Mesenchymal stem cell (in vitro differentiated cells and primary cell): ENCODE data around the gene CCSER1.
"Not testable (repeated sequence)": the region's sequence is repeated elsewhere in the genome, so short reads cannot be mapped to it uniquely, and the experiment has no call there.

Source experiments
- DNase-seq: peaks from one replicate; pipeline ENCODE4 v3.0.0-alpha.2; 2013
- H2AFZ ChIP-seq: one replicate; pipeline ENCODE4 v1.6.1; 2013; ENCODE audit warnings: low read depth, mild to moderate bottlenecking, control low read depth, inconsistent platforms, low read length, moderate library complexity
- H2AK5ac ChIP-seq: 2 replicates; pipeline ENCODE4 v1.6.1; 2013; ENCODE audit warnings: low read length, moderate library complexity, mild to moderate bottlenecking, inconsistent platforms; ENCODE audit not compliant: severe bottlenecking
- H2BK120ac ChIP-seq: one replicate; pipeline ENCODE4 v1.6.1; 2013; ENCODE audit warnings: low read depth, mild to moderate bottlenecking, inconsistent platforms, low read length, moderate library complexity
- H2BK12ac ChIP-seq, 2 experiments: one replicate each; pipeline ENCODE4 v1.6.1; 2013; ENCODE audit warnings: inconsistent platforms in 2 of 2, low read length in 2 of 2, mild to moderate bottlenecking in 2 of 2, moderate library complexity in 2 of 2, control low read depth in 1 of 2
- H2BK15ac ChIP-seq: one replicate; pipeline ENCODE4 v1.6.1; 2013; ENCODE audit warnings: mild to moderate bottlenecking, low read depth, inconsistent platforms; ENCODE audit not compliant: poor library complexity, severe bottlenecking
- H2BK5ac ChIP-seq: 2 replicates; pipeline ENCODE4 v1.6.1; 2013; ENCODE audit warnings: low read depth, mild to moderate bottlenecking, low read length, control low read depth, inconsistent platforms; ENCODE audit not compliant: poor library complexity, severe bottlenecking
- H3K14ac ChIP-seq, 2 experiments: one replicate each; pipeline ENCODE4 v1.6.1; 2013; ENCODE audit warnings: inconsistent platforms in 2 of 2, low read length in 2 of 2, control low read depth in 1 of 2, mild to moderate bottlenecking in 1 of 2, moderate library complexity in 1 of 2
- H3K18ac ChIP-seq, 2 experiments: one replicate each; pipeline ENCODE4 v1.6.1; 2013; ENCODE audit warnings: inconsistent platforms in 2 of 2, low read length in 2 of 2, control low read depth in 1 of 2, low read depth in 1 of 2, mild to moderate bottlenecking in 1 of 2
- H3K23ac ChIP-seq, 2 experiments: one replicate each; pipeline ENCODE4 v1.6.1; 2013; ENCODE audit warnings: inconsistent platforms in 2 of 2, low read length in 2 of 2, mild to moderate bottlenecking in 2 of 2, moderate library complexity in 2 of 2, control low read depth in 1 of 2
- H3K27ac ChIP-seq: 2 replicates; pipeline ENCODE4 v1.5.1; 2013; ENCODE audit warnings: mild to moderate bottlenecking, moderate library complexity, low read length, control low read depth, inconsistent platforms; ENCODE audit not compliant: poor library complexity, severe bottlenecking
- H3K27me3 ChIP-seq, 2 experiments: 2 replicates each; pipeline versions ENCODE4 v1.6.1 to v1.7.0; 2013; ENCODE audit warnings: low read length in 2 of 2, mild to moderate bottlenecking in 2 of 2, moderate library complexity in 2 of 2, control low read depth in 1 of 2, inconsistent platforms in 1 of 2; ENCODE audit not compliant: control insufficient read depth in 1 of 2, insufficient read depth in 1 of 2
- H3K36me3 ChIP-seq, 2 experiments: 2 replicates each; pipeline versions ENCODE4 v1.6.1 to v1.7.0; 2013; ENCODE audit warnings: low read length in 2 of 2, control low read depth in 1 of 2, inconsistent platforms in 1 of 2, low read depth in 1 of 2, mild to moderate bottlenecking in 1 of 2; ENCODE audit not compliant: insufficient read depth in 2 of 2, control insufficient read depth in 1 of 2
- H3K4ac ChIP-seq, 2 experiments: one replicate each; pipeline ENCODE4 v1.6.1; 2013; ENCODE audit warnings: inconsistent platforms in 2 of 2, low read length in 2 of 2, mild to moderate bottlenecking in 2 of 2, moderate library complexity in 2 of 2, control low read depth in 1 of 2, low read depth in 1 of 2
- H3K4me1 ChIP-seq: 2 replicates; pipeline ENCODE4 v1.6.1; 2013; ENCODE audit warnings: low read depth, low read length, control low read depth; ENCODE audit not compliant: control insufficient read depth, insufficient read depth
- H3K4me2 ChIP-seq: 2 replicates; pipeline ENCODE4 v1.6.1; 2013; ENCODE audit warnings: low read length, mild to moderate bottlenecking, inconsistent platforms; ENCODE audit not compliant: poor library complexity, severe bottlenecking
- H3K4me3 ChIP-seq, 2 experiments: 2 replicates each; pipeline versions ENCODE4 v1.5.1 to v1.7.0; 2013; ENCODE audit warnings: low read length in 2 of 2, mild to moderate bottlenecking in 2 of 2, control low read depth in 1 of 2, low read depth in 1 of 2; ENCODE audit not compliant: insufficient read depth in 1 of 2
- H3K79me1 ChIP-seq: replicated peaks from 2 replicates; pipeline ENCODE4 v1.6.1; 2013; ENCODE audit warnings: mild to moderate bottlenecking, control low read depth, low read length, inconsistent platforms; ENCODE audit not compliant: poor library complexity, severe bottlenecking
- H3K9ac ChIP-seq: 2 replicates; pipeline ENCODE4 v1.7.0; 2013; ENCODE audit warnings: mild to moderate bottlenecking, low read length, moderate library complexity
- H3K9me3 ChIP-seq: 2 replicates; pipeline ENCODE4 v1.7.0; 2013; ENCODE audit warnings: mild to moderate bottlenecking, low read length; ENCODE audit not compliant: control insufficient read depth
- H4K8ac ChIP-seq: one replicate; pipeline ENCODE4 v1.6.1; 2013; ENCODE audit warnings: inconsistent platforms, mild to moderate bottlenecking, low read length, moderate library complexity
- H4K91ac ChIP-seq: one replicate; pipeline ENCODE4 v1.6.1; 2013; ENCODE audit warnings: mild to moderate bottlenecking, low read length, inconsistent platforms
- WGBS: methylation state at CpG from one replicate; pipeline ENCODE4 v1.1.7; 2013; ENCODE audit warnings: mixed read lengths; 5-methylcytosine and 5-hydroxymethylcytosine counted together

CCSER1 gene

GRCh38 chr4:90888571-90888970, 761.4 kb downstream of the CCSER1 start:
- no peak overlapping the region for H3K14ac ChIP-seq
- no peak overlapping the region for H2BK5ac ChIP-seq
- H3K9ac ChIP-seq: no peak overlapping the region
- no peaks in the 10 kb centered on the region for H3K4me1 ChIP-seq
- no peak for DNase-seq
- WGBS: 100% methylated on average over 1 of the region's 2 CpGs
- no peak overlapping the region for H2BK120ac ChIP-seq
- H3K4me2 ChIP-seq: no peak overlapping the region
- no peaks in the 10 kb centered on the region for H3K9me3 ChIP-seq
- no peaks in the 10 kb centered on the region for H3K79me1 ChIP-seq
- no peak overlapping the region for H4K8ac ChIP-seq
- H3K23ac ChIP-seq: no peak overlapping the region
- no peaks in the 10 kb centered on the region for H3K36me3 ChIP-seq
- no peak overlapping the region for H3K18ac ChIP-seq
- H2AK5ac ChIP-seq: no peak overlapping the region
- H2AFZ ChIP-seq: no peak overlapping the region
- H3K4me3 ChIP-seq: no peak overlapping the region
- H2BK12ac ChIP-seq: no peak overlapping the region
- no peak overlapping the region for H2BK15ac ChIP-seq
- H4K91ac ChIP-seq: no peak overlapping the region
- no peak overlapping the region for H3K4ac ChIP-seq
- H3K27ac ChIP-seq: no peak overlapping the region
- no peaks in the 10 kb centered on the region for H3K27me3 ChIP-seq

- no peak overlapping the region for H3K23ac ChIP-seq
- H3K9ac ChIP-seq: no peak overlapping the region
- H2BK15ac ChIP-seq: no peak overlapping the region
- no peak overlapping the region for H3K4me3 ChIP-seq
- H3K27ac ChIP-seq: no peak overlapping the region
- no peak overlapping the region for H2BK120ac ChIP-seq
- H3K9me3 ChIP-seq: no peaks in the 10 kb centered on the region
- no peak overlapping the region for H3K18ac ChIP-seq
- no peak overlapping the region for H2BK12ac ChIP-seq
- no peak overlapping the region for H2AFZ ChIP-seq
- H3K4me1 ChIP-seq: no peaks in the 10 kb centered on the region
- no peak overlapping the region for H4K91ac ChIP-seq
- no peak overlapping the region for H3K14ac ChIP-seq
- no peaks in the 10 kb centered on the region for H3K27me3 ChIP-seq
- no peak overlapping the region for H2BK5ac ChIP-seq
- no peak overlapping the region for H3K4ac ChIP-seq
- H3K36me3 ChIP-seq: no peaks in the 10 kb centered on the region
- no peaks in the 10 kb centered on the region for H3K79me1 ChIP-seq
- no peak overlapping the region for H3K4me2 ChIP-seq
- WGBS: no CpG with 5 or more reads among the region's 2 CpGs
- H4K8ac ChIP-seq: no peak overlapping the region
- H2AK5ac ChIP-seq: no peak overlapping the region
- DNase-seq: no peak
Observed at GRCh38 chr4:90889171-90889570, 762.0 kb downstream of the CCSER1 start.

GRCh38 chr4:90903413-90903812, 776.2 kb downstream of the CCSER1 start:
- 66% methylated on average over 1 of the region's 1 CpG for WGBS
- not testable (repeated sequence) for H2BK5ac ChIP-seq, H3K4ac ChIP-seq, H3K23ac ChIP-seq, H4K91ac ChIP-seq, H3K79me1 ChIP-seq, DNase-seq, H3K18ac ChIP-seq, H3K4me2 ChIP-seq, H3K36me3 ChIP-seq, H3K14ac ChIP-seq, H2AFZ ChIP-seq, H2BK12ac ChIP-seq, H3K4me1 ChIP-seq, H3K27ac ChIP-seq, H4K8ac ChIP-seq, H2BK15ac ChIP-seq, H2AK5ac ChIP-seq, H3K4me3 ChIP-seq, H3K27me3 ChIP-seq, H2BK120ac ChIP-seq, H3K9ac ChIP-seq
- H3K9me3 ChIP-seq: peaks cover 16% of the 10 kb centered on the region

GRCh38 chr4:90904021-90904420, 776.8 kb downstream of the CCSER1 start:
- Histone ChIP-seq H4K8ac (no peak overlapping the region), H3K9me3 (peaks cover 16% of the 10 kb centered on the region), H2BK12ac (no peak overlapping the region), H3K23ac (no peak overlapping the region), H2BK5ac (no peak overlapping the region), H3K4me1 (no peaks in the 10 kb centered on the region), H3K79me1 (no peaks in the 10 kb centered on the region), H3K4ac (no peak overlapping the region), H4K91ac (no peak overlapping the region), H3K4me3 (no peak overlapping the region), H3K18ac (no peak overlapping the region), H3K4me2 (no peak overlapping the region), H2AFZ (no peak overlapping the region), H2BK15ac (no peak overlapping the region), H3K27me3 (no peaks in the 10 kb centered on the region), H2AK5ac (no peak overlapping the region), H3K36me3 (no peaks in the 10 kb centered on the region), H3K9ac (no peak overlapping the region), H3K27ac (no peak overlapping the region), H3K14ac (no peak overlapping the region), H2BK120ac (no peak overlapping the region)
- 11% methylated on average over 1 of the region's 1 CpG for WGBS
- DNase-seq: no peak
